Ovary (tissue), 9 donors: ENCODE data around the gene EGLN2. TPM values are rescaled to one million over a fixed set of nuclear protein-coding genes. Genes with fewer than 3 reads are reported as not detected.

Experiments
- DNase-seq, 5 donors: peaks; one replicate each; pipeline ENCODE4 v3.0.0-alpha.2; 2019 to 2020
- H3K27ac ChIP-seq, 2 donors: fragments of 200-600 bp; one replicate each; pipeline versions ENCODE4 v1.5.1 to v1.8.0; 2019 to 2022
- H3K27me3 ChIP-seq: fragments of 200-600 bp; one replicate; pipeline ENCODE4 v1.8.0; 2022
- H3K36me3 ChIP-seq: fragments of 200-600 bp; sonication (generic); one replicate; pipeline ENCODE4 v1.5.1; 2019
- H3K4me1 ChIP-seq: one replicate; pipeline ENCODE4 v1.8.1; 2013; ENCODE audit warnings: mild to moderate bottlenecking, moderate library complexity; ENCODE audit not compliant: insufficient read depth
- H3K4me3 ChIP-seq: fragments of 200-600 bp; sonication (generic); one replicate; pipeline ENCODE4 v1.5.1; 2017
- H3K9me3 ChIP-seq, 2 donors: fragments of 200-600 bp in 1 of 2; sonication (generic) in 1 of 2; one replicate each; pipeline versions ENCODE4 v1.5.1 to v1.8.1; 2013 to 2019; ENCODE audit warnings: mild to moderate bottlenecking in 1 of 2, moderate library complexity in 1 of 2
- CTCF ChIP-seq, 3 donors: fragments of 450-650 bp in 2 of 3; fragments of 200-600 bp in 1 of 3; IDR thresholded peaks; one replicate each; pipeline versions ENCODE4 v1.5.1 to v1.8.0; 2016 to 2022; ENCODE audit warnings: antibody characterized with exemption in 3 of 3, mild to moderate bottlenecking in 1 of 3
- EP300 ChIP-seq: sonication (generic); formaldehyde crosslinking; IDR thresholded peaks from one replicate; pipeline ENCODE4 v1.6.1; 2017; ENCODE audit warnings: antibody characterized with exemption
- POLR2A ChIP-seq: fragments of 450-650 bp; IDR thresholded peaks from one replicate; pipeline ENCODE4 v1.6.1; 2017; ENCODE audit warnings: antibody characterized with exemption, mild to moderate bottlenecking, moderate library complexity
- WGBS, 3 donors: extraction: QIAGEN DNeasy Blood & Tissue Kit in 1 of 3; methylation state at CpG; one replicate each; pipeline versions ENCODE4 v1.1.5 to v1.1.7; 2013 to 2017; 5-methylcytosine and 5-hydroxymethylcytosine counted together
- intact Hi-C, 4 donors: fragments of 100-400 bp; cut with DNase I; formaldehyde crosslinking; loops; one replicate each; pipeline versions ENCODE4 v1.11.0 to v1.15.1; 2022 to 2023
- polyA plus RNA-seq, 2 donors: library from polyadenylated mRNA; stranded (reverse); fragments of 200-250 nt in 1 of 2; fragments of 350-450 nt in 1 of 2; fragmentation: Illumina TruSeq in 1 of 2; extraction: RNeasy Lipid Tissue Mini Kit (QIAGEN cat#74804) in 1 of 2; gene quantifications; one replicate each; pipeline ENCODE4 v1.2.3, GENCODE V29; 2013 to 2014
- total RNA-seq, 7 donors: library from RNA; depleted of rRNA in 2 of 7; stranded (reverse); fragments of >200 nt in 2 of 7; fragmentation: NEBNext Ultra II Directional in 3 of 7; extraction: Animal tissue kit (Norgen Biotek cat#: 25700) in 3 of 7; gene quantifications; one replicate each; pipeline versions ENCODE4 v1.1.0 to v1.2.4, GENCODE V29; 2016 to 2023
- donor health status: DM: no; HTN: no; CAD: no; lungs with moderate emphysema.
- donor health status: DM: no; HTN: no; CAD: no.
- donor health status: Bipolar disorder and iron deficiency.
- donor health status: DM: yes; HTN: yes; CAD: no.
- donor health status: DM: no; HTN: no; CAD: no.
- donor health status: DM: yes; HTN: yes; CAD: no.

EGLN2 gene
- total and polyA plus RNA-seq, 9 donors: 43.6 to 121 (median 95.8) TPM

- DNase-seq: no peak
- Histone ChIP-seq H3K4me1 (peaks cover 41% of the 10 kb centered on the region), H3K27ac (no peak overlapping the region), H3K36me3 (no peaks in the 10 kb centered on the region), H3K27me3 (no peaks in the 10 kb centered on the region), H3K9me3 (no peaks in the 10 kb centered on the region), H3K4me3 (no peak overlapping the region)
- TF ChIP-seq CTCF (IDR thresholded peaks at IDR 0.05): no peak
- TF ChIP-seq EP300: no peak
- TF ChIP-seq POLR2A: no peak
- intact Hi-C loops: loop anchor here in 3 of 4 donors (5.0 to 10.0 kb wide), 2 partner anchors 93 to 146 kb away; partner anchors contain the start of genes COQ8B (in 2 of the 3) and ITPKC (in 2 of the 3)
- whole genome bisulfite sequencing, 3 donors: 69 to 82% (median 81%) methylated on average over 2 of the region's 2 CpGs
Observed at GRCh38 chr19:40808021-40808325, 9.0 kb downstream of the EGLN2 start.

- WGBS, 3 donors: 77 to 84% (median 77%) methylated on average over 5 of the region's 5 CpGs
- H3K27ac ChIP-seq: no peak overlapping the region
- H3K27me3 ChIP-seq: no peaks in the 10 kb centered on the region
- H3K36me3 ChIP-seq: no peaks in the 10 kb centered on the region
- no peak overlapping the region for H3K4me3 ChIP-seq
- DNase-seq: no peak
- no peaks in the 10 kb centered on the region for H3K9me3 ChIP-seq
- intact Hi-C loops: loop anchor here in 3 of 4 donors (5.0 to 10.0 kb wide), 2 partner anchors 94 to 146 kb away; partner anchors contain the start of genes COQ8B (in 2 of the 3) and ITPKC (in 2 of the 3)
- TF ChIP-seq EP300 (no peak), POLR2A (no peak), CTCF (IDR thresholded peaks at IDR 0.05) (no peak)
- H3K4me1 ChIP-seq: peaks cover 39% of the 10 kb centered on the region
Observed at GRCh38 chr19:40808497-40808896, 9.5 kb downstream of the EGLN2 start.

- Histone ChIP-seq H3K4me1 (peaks cover 32% of the 10 kb centered on the region), H3K27me3 (no peaks in the 10 kb centered on the region), H3K9me3 (no peaks in the 10 kb centered on the region), H3K36me3 (no peaks in the 10 kb centered on the region), H3K27ac (peak overlapping the region in 1 of 2 donors; percentile 39), H3K4me3 (no peak overlapping the region)
- no peak for TF ChIP-seq CTCF (IDR thresholded peaks at IDR 0.05)
- TF ChIP-seq POLR2A: no peak
- TF ChIP-seq EP300: no peak
- intact Hi-C loops: loop anchor here in 3 of 4 donors (5.0 to 10.0 kb wide), 2 partner anchors 95 to 147 kb away; partner anchors contain the start of genes COQ8B (in 2 of the 3) and ITPKC (in 2 of the 3)
- WGBS, 3 donors: 83 to 93% (median 86%) methylated on average over 36 to 39 of the region's 39 CpGs
- peak in 1 of 5 donors; percentile 52 for DNase-seq
Observed at GRCh38 chr19:40809358-40810086, 10.5 kb downstream of the EGLN2 start.

GRCh38 chr19:40810160-40810559 is 11.2 kb downstream of the EGLN2 start:
- TF ChIP-seq POLR2A: no peak
- TF ChIP-seq EP300: no peak
- no peak for TF ChIP-seq CTCF (IDR thresholded peaks at IDR 0.05)
- peak overlapping the region; percentile 45 for H3K4me3 ChIP-seq
- H3K27ac ChIP-seq: peak overlapping the region in 1 of 2 donors; percentile 39
- WGBS, 3 donors: 32 to 52% (median 51%) methylated on average over 11 to 14 of the region's 14 CpGs
- no peaks in the 10 kb centered on the region for H3K36me3 ChIP-seq
- H3K27me3 ChIP-seq: no peaks in the 10 kb centered on the region
- peaks cover 26% of the 10 kb centered on the region for H3K4me1 ChIP-seq
- peak in 1 of 5 donors; percentile 52 for DNase-seq
- intact Hi-C loops: no loop called here
- no peaks in the 10 kb centered on the region for H3K9me3 ChIP-seq
